ENCODE results near the gene TMEM38A. TPM values are rescaled to one million over a fixed set of nuclear protein-coding genes. Genes with fewer than 3 reads are reported as not detected.

The TMEM38A gene
- total RNA-seq, 1 donor from 2014 or later: 0.36 TPM

- H3F3A ChIP-seq (ENCODE audit: low read depth): no peaks in the 10 kb centered on the region
- Mint-ChIP-seq H3K9me3 (no peaks in the 10 kb centered on the region), H3K27me3 (ENCODE audit: insufficient read depth, low read depth) (peaks cover 4% of the 10 kb centered on the region), H3K4me3 (no peak overlapping the region), H3K4me1 (peaks cover 4% of the 10 kb centered on the region), H3K36me3 (peaks cover 15% of the 10 kb centered on the region), H3K27ac (no peak overlapping the region)
- H3K79me2 ChIP-seq (ENCODE audit: low read depth): peaks cover 64% of the 10 kb centered on the region
- H2AFZ ChIP-seq (replicated peaks): no peak overlapping the region
- H3K9me3 ChIP-seq (ENCODE audit: low read depth): no peaks in the 10 kb centered on the region
- H3K27ac ChIP-seq: no peak overlapping the region
- no peak for DNase-seq (ENCODE audit: low spot score)
- H3K27me3 ChIP-seq: no peaks in the 10 kb centered on the region
- H4K20me1 ChIP-seq (ENCODE audit: low read depth): peaks cover 48% of the 10 kb centered on the region
- H3K36me3 ChIP-seq: no peaks in the 10 kb centered on the region
- H3K4me1 ChIP-seq: no peaks in the 10 kb centered on the region
- H3K4me2 ChIP-seq: no peak overlapping the region
- no peak overlapping the region for H3K4me3 ChIP-seq
- no peak overlapping the region for H3K9ac ChIP-seq
- no peak for TF ChIP-seq EZH2phosphoT487 (IDR thresholded peaks at IDR 0.05)
- no peak for TF ChIP-seq EZH2 (IDR thresholded peaks at IDR 0.05)
- TF ChIP-seq CTCF (IDR thresholded peaks at IDR 0.05): no peak
Measured at GRCh38 chr19:16637535-16637934, 23.4 kb upstream of the TMEM38A start.

- TF ChIP-seq CTCF (IDR thresholded peaks at IDR 0.05): no peak
- TF ChIP-seq EZH2phosphoT487 (IDR thresholded peaks at IDR 0.05): no peak
- TF ChIP-seq EZH2 (IDR thresholded peaks at IDR 0.05): no peak
- no peak overlapping the region for H3K4me2 ChIP-seq
- no peak overlapping the region for H3K9ac ChIP-seq
- no peak overlapping the region for H3K4me3 ChIP-seq
- no peak overlapping the region for H3K27ac Mint-ChIP-seq
- no peak overlapping the region for H3K4me3 Mint-ChIP-seq
- peaks cover 75% of the 10 kb centered on the region for H3K79me2 ChIP-seq (ENCODE audit: low read depth)
- H3K27ac ChIP-seq: no peak overlapping the region
- H3K9me3 ChIP-seq (ENCODE audit: low read depth): no peaks in the 10 kb centered on the region
- no peaks in the 10 kb centered on the region for H3K9me3 Mint-ChIP-seq
- peaks cover 16% of the 10 kb centered on the region for H3K36me3 Mint-ChIP-seq
- peaks cover 44% of the 10 kb centered on the region for H4K20me1 ChIP-seq (ENCODE audit: low read depth)
- no peaks in the 10 kb centered on the region for H3F3A ChIP-seq (ENCODE audit: low read depth)
- DNase-seq (ENCODE audit: low spot score): no peak
- no peaks in the 10 kb centered on the region for H3K36me3 ChIP-seq
- H3K27me3 ChIP-seq: no peaks in the 10 kb centered on the region
- peaks cover 4% of the 10 kb centered on the region for H3K4me1 Mint-ChIP-seq
- H2AFZ ChIP-seq (replicated peaks): no peak overlapping the region
- peaks cover 4% of the 10 kb centered on the region for H3K27me3 Mint-ChIP-seq (ENCODE audit: insufficient read depth, low read depth)
- no peaks in the 10 kb centered on the region for H3K4me1 ChIP-seq
Measured at GRCh38 chr19:16638666-16639065, 22.3 kb upstream of the TMEM38A start.

DNA sequence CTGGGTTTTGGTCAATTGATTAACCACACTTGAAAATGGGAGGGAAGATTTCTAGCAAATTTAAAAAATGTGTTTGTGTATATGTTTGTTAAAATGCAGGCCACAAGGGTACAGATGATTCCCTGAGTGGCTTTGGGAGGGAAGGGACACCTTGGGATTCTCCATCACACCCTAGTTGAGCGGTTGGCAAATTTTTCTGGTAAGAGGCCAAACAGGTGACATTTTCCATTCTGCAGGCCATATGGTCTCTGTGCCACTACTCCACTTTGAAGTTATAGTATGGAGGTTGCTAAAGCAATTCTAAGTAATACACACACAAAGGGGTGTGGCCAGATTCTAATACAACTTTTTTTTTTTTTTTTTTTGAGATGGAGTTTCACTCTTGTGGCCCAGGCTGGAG is 20.0 kb upstream of the TMEM38A start:
- H3K4me1 Mint-ChIP-seq: peaks cover 4% of the 10 kb centered on the region
- DNase-seq (ENCODE audit: low spot score): no peak
- Histone ChIP-seq H3F3A (ENCODE audit: low read depth) (no peaks in the 10 kb centered on the region), H2AFZ (replicated peaks) (no peak overlapping the region), H3K4me2 (no peak overlapping the region), H3K4me1 (no peaks in the 10 kb centered on the region), H3K36me3 (no peaks in the 10 kb centered on the region), H3K27me3 (no peaks in the 10 kb centered on the region), H3K79me2 (ENCODE audit: low read depth) (peaks cover 91% of the 10 kb centered on the region), H4K20me1 (ENCODE audit: low read depth) (peaks cover 52% of the 10 kb centered on the region), H3K9ac (no peak overlapping the region), H3K4me3 (no peak overlapping the region), H3K9me3 (ENCODE audit: low read depth) (no peaks in the 10 kb centered on the region), H3K27ac (no peak overlapping the region)
- TF ChIP-seq EZH2 (IDR thresholded peaks at IDR 0.05): no peak
- TF ChIP-seq CTCF (IDR thresholded peaks at IDR 0.05): no peak
- no peak for TF ChIP-seq EZH2phosphoT487 (IDR thresholded peaks at IDR 0.05)
- H3K27me3 Mint-ChIP-seq (ENCODE audit: insufficient read depth, low read depth): peaks cover 4% of the 10 kb centered on the region
- H3K27ac Mint-ChIP-seq: no peak overlapping the region
- H3K36me3 Mint-ChIP-seq: peaks cover 26% of the 10 kb centered on the region
- H3K9me3 Mint-ChIP-seq: no peaks in the 10 kb centered on the region
- H3K4me3 Mint-ChIP-seq: no peak overlapping the region
